Fibroblast of peridontal ligament (primary cell): Measurements from ENCODE around the gene CNN3.
A peak's percentile ranks its signal among the peaks of the same experiment; 100 is the strongest.

Source experiments
- DNase-seq: peaks from one replicate; pipeline ENCODE4 v3.0.0-alpha.2; 2010; ENCODE audit errors: extremely low read depth

CNN3 gene

DNA sequence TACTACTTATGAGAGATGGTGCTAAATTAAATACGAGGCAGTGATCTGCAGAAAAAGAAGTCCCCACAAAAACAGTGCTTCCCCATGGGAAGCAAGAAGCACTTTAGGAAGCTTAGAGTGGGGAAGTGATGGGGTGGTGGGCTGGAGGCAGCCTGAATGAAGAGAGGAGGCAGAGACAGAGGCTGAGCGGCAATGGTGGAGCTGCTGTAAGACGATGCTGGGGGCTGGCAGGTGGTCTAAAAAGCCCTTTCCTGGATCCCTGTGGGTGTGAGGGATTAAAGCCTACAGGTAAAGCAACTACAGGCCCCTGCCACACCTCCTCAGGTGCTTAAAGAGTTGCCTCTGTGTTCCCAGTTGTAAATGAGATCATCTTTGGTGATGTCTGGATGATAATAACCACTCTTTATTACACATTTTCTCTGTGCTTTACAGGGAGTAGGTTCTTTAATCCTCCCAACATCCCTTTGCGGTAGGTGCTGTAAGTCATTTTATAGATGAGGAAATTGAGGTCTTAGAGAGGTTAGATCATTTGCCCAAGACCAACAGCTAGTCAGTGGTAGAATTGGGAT, 39.2 kb downstream of the CNN3 start:
- no peak for DNase-seq

GRCh38 chr1:94887106-94887505, 39.8 kb downstream of the CNN3 start:
- DNase-seq: no peak

- DNase-seq: no peak
These were observed 40.5 kb downstream of the CNN3 start for GRCh38 chr1:94886361-94886760.

DNA sequence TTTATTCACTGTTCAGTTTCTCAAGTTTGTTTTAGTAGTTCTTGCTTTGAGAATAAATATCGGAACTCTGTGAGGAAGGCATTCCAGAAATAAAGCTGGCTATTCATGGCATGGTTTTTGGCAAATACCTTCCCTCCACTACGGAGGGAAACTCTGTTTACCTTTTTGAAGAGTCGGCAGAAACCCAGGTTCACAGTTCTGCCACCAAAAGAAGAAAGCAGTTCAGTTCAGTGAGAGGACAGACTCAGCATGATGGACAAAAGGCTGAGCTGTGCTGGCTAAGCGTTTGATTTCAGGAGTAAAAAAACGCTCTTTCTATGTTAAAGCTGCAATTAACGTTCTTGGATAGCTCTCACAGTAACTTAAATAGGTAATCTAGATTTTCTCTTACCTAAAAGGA, 42.4 kb downstream of the CNN3 start:
- no peak for DNase-seq

- peak; percentile 88 for DNase-seq
These were observed 42.8 kb downstream of the CNN3 start for GRCh38 chr1:94884106-94884505.

- peak; percentile 84 for DNase-seq
These were observed 43.2 kb downstream of the CNN3 start for GRCh38 chr1:94883691-94884090.

DNA sequence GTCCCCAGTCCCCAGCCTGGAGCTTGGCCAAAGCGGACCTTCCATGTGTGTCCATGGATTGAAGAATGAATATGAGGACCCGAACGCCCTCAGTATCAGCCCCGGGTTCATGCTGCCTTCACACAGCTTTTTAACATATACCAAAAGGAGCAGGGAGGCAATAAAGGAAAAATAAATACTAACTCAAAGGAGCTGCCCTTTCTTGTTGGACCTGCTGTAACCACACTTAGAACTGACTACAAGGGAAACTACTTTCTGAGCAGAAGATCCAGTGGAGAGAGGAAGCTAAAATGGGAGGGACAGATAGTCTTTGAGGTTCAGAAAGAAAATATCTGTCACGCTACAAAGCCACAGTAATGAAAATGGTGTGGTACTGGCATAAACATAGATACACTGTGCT, 48.6 kb downstream of the CNN3 start:
- DNase-seq: peak; percentile 54

DNA sequence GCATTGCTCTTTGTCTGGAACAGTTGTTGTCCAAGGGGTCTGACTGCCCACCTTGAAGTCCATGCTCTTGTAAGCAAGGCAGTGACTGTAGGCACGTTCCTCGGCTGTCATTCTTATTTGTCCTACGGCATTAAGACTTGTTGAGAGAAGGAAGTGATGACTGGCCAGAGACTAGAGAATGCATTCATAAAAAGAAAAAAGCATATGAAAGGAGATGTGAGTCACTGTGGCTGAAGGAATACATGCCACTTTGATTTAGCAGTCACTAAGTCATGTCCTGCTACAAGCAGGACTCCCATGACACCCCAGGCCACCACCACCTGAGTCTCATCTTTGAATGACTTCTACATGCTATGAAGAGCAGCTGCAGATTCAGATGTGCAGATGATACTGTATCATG, 50.5 kb downstream of the CNN3 start:
- DNase-seq: no peak

- no peak for DNase-seq
These were observed 51.1 kb downstream of the CNN3 start for GRCh38 chr1:94875794-94876193.

GRCh38 chr1:94874423-94874822, 52.5 kb downstream of the CNN3 start:
- no peak for DNase-seq

DNA sequence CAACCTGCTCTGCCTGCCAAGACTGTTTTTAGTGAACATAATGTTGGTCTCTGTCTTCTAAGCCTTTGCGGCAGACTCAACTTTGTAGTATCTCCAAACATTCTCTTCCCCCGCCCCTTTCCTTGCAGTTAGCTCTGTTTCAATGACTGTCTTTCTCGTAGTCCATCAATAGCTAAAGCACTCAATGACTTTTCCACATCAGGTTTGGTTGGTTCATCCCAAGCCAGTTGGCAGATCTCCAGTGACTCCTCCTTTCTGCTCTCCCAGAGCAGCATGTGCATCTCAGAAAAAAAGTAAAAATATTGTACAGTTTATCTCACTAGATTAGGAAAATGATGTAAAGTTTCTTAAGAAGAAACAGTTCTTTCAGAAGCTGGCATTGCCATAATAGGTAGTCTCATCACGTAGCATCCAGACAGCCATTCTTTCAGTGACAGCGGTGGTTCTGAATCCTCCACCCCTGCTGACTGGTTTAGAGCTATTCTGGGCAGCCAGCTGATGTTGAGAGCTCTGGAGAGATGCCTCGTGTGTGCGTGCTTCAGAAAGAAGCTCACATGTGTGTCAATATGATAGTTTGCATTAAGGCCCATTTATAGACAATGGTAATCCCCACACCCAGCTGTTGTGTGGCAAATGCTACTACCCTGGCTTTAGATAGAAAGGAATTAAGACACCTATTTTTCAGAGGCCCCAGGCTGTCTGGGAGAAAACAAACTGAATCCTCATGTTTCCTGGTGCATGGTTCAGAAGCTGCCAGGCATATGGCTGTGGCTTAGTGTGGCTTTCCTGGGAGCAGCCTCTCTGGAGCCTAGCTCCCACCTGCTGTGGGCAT, 53.2 kb downstream of the CNN3 start:
- DNase-seq: peak; percentile 59

- DNase-seq: no peak
These were observed 54.0 kb downstream of the CNN3 start for GRCh38 chr1:94872771-94873495.

DNA sequence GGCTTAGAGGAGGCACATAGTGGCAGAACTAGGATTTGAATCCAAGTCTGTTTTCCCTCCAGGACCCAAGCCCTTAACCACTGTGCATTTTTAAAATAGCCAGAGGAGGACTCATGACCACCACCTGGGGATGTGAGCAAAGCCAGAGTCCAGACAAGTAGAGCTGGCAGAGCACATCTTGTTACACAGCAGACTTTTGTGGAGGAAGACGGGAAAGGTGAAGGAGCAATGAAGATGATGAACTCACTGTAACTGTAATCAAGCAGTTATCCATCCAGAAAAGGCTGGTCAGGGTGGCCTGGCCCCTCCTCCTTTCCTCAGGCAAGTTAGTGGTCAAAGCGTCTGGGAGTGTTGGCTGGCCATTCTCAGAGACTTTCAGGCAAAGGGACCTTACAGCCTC, 55.9 kb downstream of the CNN3 start:
- DNase-seq: peak; percentile 19

DNA sequence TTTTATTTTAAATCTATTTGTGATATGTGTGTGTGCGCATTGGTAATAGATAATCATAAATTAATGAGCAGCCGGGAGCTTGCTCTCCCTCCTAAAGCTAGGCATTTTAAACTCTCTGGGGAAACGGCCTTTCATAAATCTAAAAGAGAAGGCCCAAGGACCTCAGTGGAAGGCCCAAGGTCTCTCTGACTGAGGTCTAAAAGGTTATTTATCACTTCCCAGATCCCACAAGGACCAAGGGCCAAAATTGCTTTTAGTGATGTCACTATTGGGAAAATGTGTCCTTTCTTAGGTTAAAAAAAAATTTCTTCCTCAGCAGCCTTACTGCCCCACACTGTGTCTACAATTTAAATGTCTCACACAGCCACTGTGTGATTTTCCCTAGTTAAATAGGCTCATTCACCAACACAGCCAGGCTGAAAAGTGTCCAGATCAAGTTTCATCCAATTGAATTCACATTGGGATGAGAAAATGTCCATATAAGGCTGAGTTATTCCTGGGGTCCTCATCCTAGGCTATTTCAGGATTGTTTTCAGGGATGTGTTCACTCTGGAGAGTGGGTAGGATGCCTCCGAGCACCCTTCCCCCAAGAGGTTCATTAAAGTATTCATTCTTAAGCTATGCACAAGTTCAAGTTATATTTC, 60.6 kb downstream of the CNN3 start:
- peak; percentile 85 for DNase-seq

DNA sequence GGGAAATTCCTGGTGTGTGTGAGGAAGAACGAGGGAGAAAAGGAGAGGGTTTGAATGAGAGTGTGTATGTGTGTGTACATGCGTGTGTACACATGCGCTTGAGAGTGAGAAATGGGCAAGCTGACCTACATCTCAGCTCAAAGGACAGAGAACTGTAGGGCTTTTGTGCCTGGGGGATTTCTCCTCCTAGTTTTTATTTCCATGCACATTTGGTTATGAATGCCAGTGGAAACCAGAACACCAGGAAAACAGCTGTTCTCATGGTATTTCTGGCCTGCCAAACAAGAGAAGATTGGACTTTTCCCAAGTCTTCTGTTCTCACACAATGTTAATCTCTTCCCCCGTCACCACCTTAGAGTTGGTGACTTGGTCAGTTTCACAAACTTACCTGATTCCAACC, 61.5 kb downstream of the CNN3 start:
- peak; percentile 90 for DNase-seq

- DNase-seq: peak; percentile 68
These were observed 62.1 kb downstream of the CNN3 start for GRCh38 chr1:94864821-94865220.

GRCh38 chr1:94863919-94864318, 63.0 kb downstream of the CNN3 start:
- DNase-seq: peak; percentile 92

- DNase-seq: peak; percentile 77
These were observed 63.5 kb downstream of the CNN3 start for GRCh38 chr1:94863297-94863911.

- no peak for DNase-seq
These were observed 64.2 kb downstream of the CNN3 start for GRCh38 chr1:94862718-94863117.

DNA sequence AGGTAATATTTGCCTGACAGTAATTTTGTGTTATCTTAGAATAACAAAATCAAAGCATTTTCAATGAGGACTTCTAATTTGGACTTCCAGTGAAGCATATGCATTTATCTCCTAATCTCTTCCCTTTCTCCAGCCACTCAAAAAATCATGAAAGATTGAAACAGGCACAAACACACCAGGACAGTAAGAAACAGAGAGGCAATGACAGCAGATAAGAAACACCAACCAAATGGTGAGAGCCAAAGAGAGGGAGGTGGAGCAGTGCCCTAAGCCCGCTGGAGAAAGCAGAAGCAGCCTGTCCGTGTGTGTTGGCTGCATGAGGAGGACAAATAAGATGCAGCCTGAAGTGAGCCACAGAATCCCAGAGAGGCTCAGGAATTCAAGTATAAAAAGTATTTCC, 67.7 kb downstream of the CNN3 start:
- DNase-seq: no peak

- DNase-seq: peak; percentile 34
These were observed 68.6 kb downstream of the CNN3 start for GRCh38 chr1:94858276-94858675.

DNA sequence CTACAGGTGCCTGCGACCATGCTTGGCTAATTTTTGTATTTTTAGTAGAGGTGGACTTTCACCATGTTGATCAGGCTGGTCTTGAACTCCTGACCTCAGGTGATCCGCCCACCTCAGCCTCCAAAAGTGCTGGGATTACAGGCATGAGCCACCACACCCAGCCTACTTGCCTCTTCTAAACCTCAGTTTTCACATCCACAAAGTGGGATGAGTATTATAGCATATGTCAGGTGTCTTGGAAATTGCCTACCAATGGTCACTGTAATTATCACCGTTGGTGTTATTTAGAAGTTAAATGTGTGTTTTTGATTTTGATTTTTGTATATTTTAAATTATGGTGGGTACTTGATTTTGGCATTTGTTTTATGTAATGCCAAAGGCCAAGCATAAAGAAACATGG, 70.0 kb downstream of the CNN3 start:
- DNase-seq: no peak
